HFF-Myc (cell line): ENCODE data around the gene CEP170B.
"Not testable (repeated sequence)": the region's sequence is repeated elsewhere in the genome, so short reads cannot be mapped to it uniquely, and the experiment has no call there.

ENCODE experiments used
- DNase-seq: peaks from one replicate; pipeline ENCODE4 v3.0.0-alpha.2; 2011; ENCODE audit warnings: low read depth; ENCODE audit errors: extremely low read depth
- H3K4me3 ChIP-seq: replicated peaks from 2 replicates; pipeline ENCODE4 v1.5.1; 2011; ENCODE audit warnings: low read depth, mild to moderate bottlenecking, control low read depth, low read length
- TF ChIP-seq, protein P1 (sequence below): IDR thresholded peaks from 2 replicates; pipeline ENCODE4 v1.5.1; 2012; ENCODE audit warnings: mild to moderate bottlenecking, low read depth, low read length, control low read depth; ENCODE audit errors: missing control alignments

CEP170B gene

DNA sequence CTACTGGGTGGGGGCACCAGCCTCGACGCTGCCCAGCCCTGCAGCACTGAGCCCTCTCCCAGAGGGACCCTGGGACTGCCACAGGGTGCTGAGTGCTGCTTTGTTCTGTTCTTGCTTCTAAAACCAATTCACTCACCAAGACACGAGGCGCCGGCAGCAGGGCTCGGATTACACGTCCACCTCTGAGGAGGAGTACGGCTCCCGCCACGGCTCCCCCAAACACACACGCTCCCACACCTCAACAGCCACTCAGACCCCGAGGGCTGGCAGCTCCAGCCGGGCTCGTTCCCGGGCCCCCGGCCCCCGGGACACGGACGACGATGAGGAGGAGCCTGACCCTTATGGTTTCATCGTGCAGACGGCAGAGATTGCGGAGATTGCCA, 24.3 kb downstream of the CEP170B start:
- TF ChIP-seq, protein P1, sequence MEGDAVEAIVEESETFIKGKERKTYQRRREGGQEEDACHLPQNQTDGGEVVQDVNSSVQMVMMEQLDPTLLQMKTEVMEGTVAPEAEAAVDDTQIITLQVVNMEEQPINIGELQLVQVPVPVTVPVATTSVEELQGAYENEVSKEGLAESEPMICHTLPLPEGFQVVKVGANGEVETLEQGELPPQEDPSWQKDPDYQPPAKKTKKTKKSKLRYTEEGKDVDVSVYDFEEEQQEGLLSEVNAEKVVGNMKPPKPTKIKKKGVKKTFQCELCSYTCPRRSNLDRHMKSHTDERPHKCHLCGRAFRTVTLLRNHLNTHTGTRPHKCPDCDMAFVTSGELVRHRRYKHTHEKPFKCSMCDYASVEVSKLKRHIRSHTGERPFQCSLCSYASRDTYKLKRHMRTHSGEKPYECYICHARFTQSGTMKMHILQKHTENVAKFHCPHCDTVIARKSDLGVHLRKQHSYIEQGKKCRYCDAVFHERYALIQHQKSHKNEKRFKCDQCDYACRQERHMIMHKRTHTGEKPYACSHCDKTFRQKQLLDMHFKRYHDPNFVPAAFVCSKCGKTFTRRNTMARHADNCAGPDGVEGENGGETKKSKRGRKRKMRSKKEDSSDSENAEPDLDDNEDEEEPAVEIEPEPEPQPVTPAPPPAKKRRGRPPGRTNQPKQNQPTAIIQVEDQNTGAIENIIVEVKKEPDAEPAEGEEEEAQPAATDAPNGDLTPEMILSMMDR: no peak
- H3K4me3 ChIP-seq: no peak overlapping the region
- no peak for DNase-seq

DNA sequence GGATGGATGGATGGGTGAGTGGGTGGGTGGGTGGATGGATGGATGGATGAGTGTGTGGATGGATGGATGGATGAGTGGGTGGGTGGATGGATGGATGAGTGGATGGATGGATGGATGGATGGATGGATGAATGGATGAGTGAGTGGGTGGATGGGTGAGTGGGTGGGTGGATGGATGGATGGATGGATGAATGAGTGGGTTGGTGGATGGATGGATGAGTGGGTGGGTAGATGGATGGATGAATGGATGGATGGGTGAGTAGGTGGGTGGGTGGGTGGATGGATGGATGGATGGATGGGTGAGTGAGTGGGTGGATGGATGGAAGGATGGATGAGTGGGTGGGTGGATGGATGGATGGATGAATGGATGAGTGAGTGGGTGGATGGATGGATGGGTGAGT, 25.2 kb downstream of the CEP170B start:
- not testable (repeated sequence) for H3K4me3 ChIP-seq, DNase-seq

DNA sequence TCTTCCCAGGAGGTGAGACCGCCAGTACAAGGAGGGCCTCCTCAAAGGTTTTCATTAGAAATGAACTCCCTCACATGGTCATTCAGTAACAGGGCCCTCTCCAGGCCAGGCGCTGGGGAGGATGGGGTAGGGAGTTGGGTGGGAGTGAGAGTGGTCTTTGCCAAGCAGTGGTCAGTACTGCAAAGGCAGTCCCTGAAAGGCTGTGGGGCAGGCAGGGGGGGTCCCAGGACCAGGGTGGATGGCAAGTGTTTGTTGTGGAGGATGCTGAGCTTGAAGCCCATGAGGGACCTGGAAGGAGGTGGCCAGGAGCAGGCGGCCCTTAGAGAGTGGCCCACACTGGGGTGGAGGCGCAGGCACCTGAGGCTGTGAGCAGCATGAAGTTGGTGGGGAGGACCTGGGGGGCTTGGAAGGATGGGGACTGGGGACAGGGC, 26.1 kb downstream of the CEP170B start:
- TF ChIP-seq, protein P1: no peak
- H3K4me3 ChIP-seq: no peak overlapping the region
- no peak for DNase-seq

DNA sequence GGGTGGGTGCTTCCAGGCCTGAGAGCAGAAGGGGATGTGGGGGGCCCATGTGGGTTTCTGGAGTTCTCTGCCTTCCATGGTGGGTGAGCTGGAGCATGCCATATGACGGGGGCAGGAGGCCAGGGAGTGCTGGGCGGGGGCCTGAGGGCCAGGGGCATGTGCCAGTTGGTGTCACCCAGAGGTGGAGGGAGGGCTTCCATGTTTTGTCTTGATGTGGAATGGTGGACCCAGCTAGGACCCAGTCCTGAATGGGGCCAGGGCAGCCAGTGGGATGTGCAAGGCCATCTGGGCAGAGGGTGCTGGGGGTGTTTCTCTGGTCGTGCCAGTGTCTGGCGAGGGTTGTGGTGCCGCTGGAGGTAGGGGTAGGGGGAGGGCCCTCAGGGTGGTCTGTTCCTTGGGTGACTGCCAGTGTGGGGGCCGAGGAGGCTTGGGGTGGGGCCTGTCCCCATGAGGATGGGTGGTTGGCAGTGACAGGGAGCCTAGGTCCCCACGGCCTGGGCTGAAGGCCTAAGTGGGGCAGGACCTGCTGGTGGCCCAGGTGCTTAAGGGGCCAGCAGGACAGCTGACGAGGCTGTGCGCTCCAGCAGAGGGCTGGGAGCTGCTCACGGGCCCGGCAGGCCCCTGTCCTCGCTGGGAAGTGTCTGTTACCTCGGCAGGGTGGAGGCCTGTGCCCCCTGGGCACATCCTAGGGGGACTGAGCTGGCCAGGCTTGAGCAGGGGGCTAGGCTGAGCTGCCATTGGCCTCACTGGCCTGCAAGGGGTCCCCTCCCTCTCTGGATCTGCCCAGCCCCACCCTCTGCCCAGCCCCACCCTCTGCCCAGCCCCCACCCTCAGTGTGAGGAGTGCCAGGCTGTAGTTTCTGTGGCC, 26.8 kb downstream of the CEP170B start:
- no peak overlapping the region for H3K4me3 ChIP-seq
- TF ChIP-seq, protein P1: no peak
- DNase-seq: no peak

DNA sequence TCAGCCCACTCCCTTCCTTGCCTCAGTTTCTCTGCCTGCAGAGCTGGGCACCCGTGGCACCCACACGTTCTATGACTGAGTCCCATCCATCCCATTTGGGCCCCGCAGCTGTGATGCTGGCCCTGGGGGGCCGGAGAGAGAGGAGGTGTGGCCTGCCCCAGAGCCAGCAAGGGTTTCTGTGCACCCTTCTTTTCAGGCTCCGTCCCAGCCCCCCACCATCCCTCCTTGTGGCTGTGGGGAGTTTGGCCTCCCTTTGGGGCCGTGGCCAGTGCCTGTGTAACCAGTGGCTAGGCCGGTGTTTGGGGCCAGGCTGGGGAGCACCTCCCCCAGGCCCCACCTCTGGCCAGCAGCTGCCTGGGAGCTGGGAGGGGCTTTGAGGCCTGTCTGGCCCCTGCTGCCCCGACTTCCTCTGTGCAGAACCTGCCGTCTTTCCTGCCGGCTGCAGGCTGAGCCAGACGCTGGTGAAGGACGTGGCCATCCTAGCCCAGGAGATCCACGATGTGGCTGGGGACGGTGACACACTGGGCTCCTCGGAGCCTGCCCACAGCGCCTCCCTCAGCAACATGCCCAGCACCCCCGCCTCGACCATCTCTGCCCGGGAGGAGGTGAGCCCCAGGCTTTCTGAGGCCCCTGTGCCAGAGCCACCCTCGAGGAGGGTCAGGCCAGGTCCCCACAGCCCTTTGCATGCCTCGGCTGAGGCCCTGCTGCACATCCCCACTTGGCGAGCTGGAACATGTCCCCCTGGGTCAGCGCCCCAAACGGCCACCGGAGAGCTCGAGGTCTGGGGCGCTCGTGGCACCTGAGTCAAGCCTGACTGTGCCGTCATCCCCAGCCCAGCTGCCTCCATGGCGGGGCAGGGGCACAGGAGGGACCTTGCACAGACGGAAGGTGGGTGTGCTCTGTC, 27.7 kb downstream of the CEP170B start:
- TF ChIP-seq, protein P1: no peak
- no peak overlapping the region for H3K4me3 ChIP-seq
- DNase-seq: no peak

DNA sequence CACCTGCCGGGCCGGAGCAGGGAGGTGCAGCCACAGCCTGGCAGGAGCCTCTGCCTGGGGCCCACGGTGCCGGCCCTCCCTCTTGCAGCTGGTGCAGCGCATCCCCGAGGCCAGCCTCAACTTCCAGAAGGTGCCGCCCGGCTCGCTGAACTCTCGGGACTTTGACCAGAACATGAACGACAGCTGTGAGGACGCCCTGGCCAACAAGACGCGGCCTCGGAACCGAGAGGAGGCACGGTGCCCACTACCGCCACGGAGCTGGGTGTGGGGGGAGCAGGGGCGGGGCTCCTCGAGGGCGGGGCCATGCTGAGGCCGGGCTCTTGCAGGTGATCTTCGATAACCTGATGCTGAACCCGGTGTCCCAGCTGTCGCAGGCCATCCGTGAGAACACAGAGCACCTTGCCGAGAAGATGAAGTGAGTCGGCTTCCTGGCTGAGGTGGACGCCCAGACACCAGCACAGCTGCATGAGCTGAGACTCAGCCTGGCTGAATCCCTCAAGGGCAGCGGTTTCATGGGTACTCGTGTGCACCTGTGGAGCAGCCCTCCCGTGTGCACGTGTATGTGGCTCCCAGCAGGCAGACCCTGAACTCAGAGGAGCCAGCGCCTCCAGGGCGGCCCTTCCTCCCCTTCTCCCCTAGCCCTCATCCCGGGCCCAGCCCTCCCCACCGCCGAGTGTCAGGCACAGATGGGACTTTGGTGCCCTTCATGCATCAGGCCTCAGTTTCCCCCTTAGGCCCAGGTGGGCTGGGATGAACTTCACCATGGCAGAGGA, 28.6 kb downstream of the CEP170B start:
- TF ChIP-seq, protein P1: no peak
- DNase-seq: no peak
- no peak overlapping the region for H3K4me3 ChIP-seq
